ENCODE data around the gene FAM53A.

DNA sequence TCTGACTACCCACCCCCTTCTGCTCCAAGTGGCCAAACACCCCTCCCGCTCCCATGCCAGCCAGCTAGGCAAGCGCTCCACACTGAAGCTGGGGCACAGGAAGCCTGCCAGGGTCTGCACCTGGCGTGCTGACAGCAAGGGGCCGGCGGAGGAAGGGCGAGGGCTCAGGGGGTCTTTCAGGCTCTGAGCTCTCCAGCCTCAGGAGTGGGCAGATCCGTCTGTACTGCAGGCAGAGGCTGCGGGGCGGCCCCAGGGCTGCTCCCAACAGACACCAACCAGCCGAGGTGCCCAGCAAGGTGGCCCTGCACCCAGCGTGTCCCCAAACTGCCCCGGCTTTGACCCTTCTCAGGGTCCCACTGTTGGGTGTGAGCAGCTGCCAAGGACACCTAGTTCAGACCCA lies 14.8 kb downstream of the FAM53A start:
- TF ChIP-seq POLR2A (IDR thresholded peaks at IDR 0.05; ENCODE audit: low read length) (no peak), GATA1 (IDR thresholded peaks at IDR 0.05; ENCODE audit: low read depth, low read length) (no peak)

Data from erythroblast (primary cell).